Loucy (cell line): ENCODE results near the gene ALG14.
A peak's percentile ranks its signal among the peaks of the same experiment; 100 is the strongest.

Source experiments
- H2AFZ ChIP-seq: fragments of 200-600 bp; sonication (generic); 2 replicates; pipeline ENCODE4 v1.6.0; 2016; ENCODE audit warnings: antibody characterized with exemption, mild to moderate bottlenecking, low read length, moderate library complexity
- H3F3A ChIP-seq: fragments of 200-600 bp; 2 replicates; pipeline ENCODE4 v1.6.0; 2016; ENCODE audit warnings: antibody characterized with exemption, low read depth, mild to moderate bottlenecking
- H3K27me3 ChIP-seq: fragments of 200-600 bp; sonication (generic); 2 replicates; pipeline ENCODE4 v1.6.1; 2014; ENCODE audit warnings: low read length, mild to moderate bottlenecking; ENCODE audit not compliant: insufficient read depth, poor library complexity, severe bottlenecking
- H3K36me3 ChIP-seq: fragments of 200-600 bp; sonication (generic); 2 replicates; pipeline ENCODE4 v1.6.1; 2016; ENCODE audit warnings: low read length; ENCODE audit not compliant: insufficient read depth
- H3K4me1 ChIP-seq: fragments of 200-600 bp; sonication (generic); 2 replicates; pipeline ENCODE4 v1.5.1; 2014; ENCODE audit warnings: low read length, mild to moderate bottlenecking; ENCODE audit not compliant: insufficient read depth, poor library complexity, severe bottlenecking
- H3K4me2 ChIP-seq: fragments of 200-600 bp; sonication (generic); 2 replicates; pipeline ENCODE4 v1.6.0; 2014; ENCODE audit warnings: antibody characterized with exemption, low read length, low read depth, mild to moderate bottlenecking; ENCODE audit not compliant: poor library complexity, severe bottlenecking
- H3K4me3 ChIP-seq: fragments of 200-600 bp; sonication (generic); 2 replicates; pipeline ENCODE4 v1.5.1; 2014; ENCODE audit warnings: low read length, mild to moderate bottlenecking, mixed read lengths; ENCODE audit not compliant: poor library complexity, severe bottlenecking
- H3K79me2 ChIP-seq: fragments of 200-600 bp; sonication (generic); 2 replicates; pipeline ENCODE4 v1.6.1; 2014; ENCODE audit warnings: low read length; ENCODE audit not compliant: insufficient read depth
- H3K9ac ChIP-seq: fragments of 200-600 bp; sonication (generic); 2 replicates; pipeline ENCODE4 v1.6.0; 2014; ENCODE audit warnings: mild to moderate bottlenecking, low read depth, low read length, moderate library complexity; ENCODE audit not compliant: poor library complexity, severe bottlenecking
- H3K9me2 ChIP-seq: fragments of 200-600 bp; sonication (generic); replicated peaks from 2 replicates; pipeline ENCODE4 v1.6.1; 2016; ENCODE audit warnings: low read depth, low read length, mixed read lengths
- H3K9me3 ChIP-seq: fragments of 200-600 bp; sonication (generic); 2 replicates; pipeline ENCODE4 v1.6.1; 2014; ENCODE audit warnings: mild to moderate bottlenecking, antibody characterized with exemption, low read length, low read depth; ENCODE audit not compliant: insufficient read depth
- H4K20me1 ChIP-seq: fragments of 200-600 bp; sonication (generic); 2 replicates; pipeline ENCODE4 v1.6.0; 2014; ENCODE audit warnings: antibody characterized with exemption, low read length, mild to moderate bottlenecking; ENCODE audit not compliant: insufficient read depth, poor library complexity, severe bottlenecking
- EZH2phosphoT487 ChIP-seq: fragments of 200-600 bp; IDR thresholded peaks from 2 replicates; pipeline ENCODE4 v1.6.1; 2018; ENCODE audit warnings: antibody characterized with exemption, mild to moderate bottlenecking, moderate library complexity, borderline replicate concordance
- TF ChIP-seq, protein P1 (sequence below): fragments of 200-600 bp; sonication (generic); conservative IDR thresholded peaks from 2 replicates; pipeline ENCODE4 v1.5.1; 2014; ENCODE audit warnings: mild to moderate bottlenecking, antibody characterized with exemption, low read length

Gene ALG14

DNA sequence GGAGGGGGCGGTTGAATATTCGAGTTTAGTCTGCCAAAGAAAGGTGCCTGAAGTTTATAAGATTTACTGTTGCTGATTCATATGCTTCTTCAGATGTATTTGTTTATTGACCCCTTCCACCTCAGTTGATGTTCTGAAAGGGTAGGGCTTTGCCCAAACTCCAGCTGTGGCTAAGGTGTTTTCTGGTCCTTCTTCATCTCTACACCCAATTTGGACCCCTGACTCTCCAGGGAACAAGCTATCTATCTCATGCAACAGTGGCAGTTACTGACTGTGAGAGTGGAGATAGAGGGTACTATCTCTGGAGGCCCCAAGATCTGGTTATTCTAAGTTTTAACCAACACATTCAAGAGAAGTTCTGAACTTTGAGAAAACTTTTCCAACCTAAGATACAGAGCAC lies 12.6 kb upstream of the ALG14 start:
- Histone ChIP-seq H3K36me3 (no peaks in the 10 kb centered on the region), H3K4me1 (no peaks in the 10 kb centered on the region), H3K4me2 (no peak overlapping the region), H2AFZ (no peak overlapping the region), H3F3A (no peaks in the 10 kb centered on the region), H3K9me3 (no peaks in the 10 kb centered on the region), H3K9ac (no peak overlapping the region), H3K79me2 (no peaks in the 10 kb centered on the region), H4K20me1 (no peaks in the 10 kb centered on the region), H3K9me2 (no peaks in the 10 kb centered on the region), H3K4me3 (no peak overlapping the region), H3K27me3 (peaks cover 6% of the 10 kb centered on the region)
- TF ChIP-seq, protein P1, sequence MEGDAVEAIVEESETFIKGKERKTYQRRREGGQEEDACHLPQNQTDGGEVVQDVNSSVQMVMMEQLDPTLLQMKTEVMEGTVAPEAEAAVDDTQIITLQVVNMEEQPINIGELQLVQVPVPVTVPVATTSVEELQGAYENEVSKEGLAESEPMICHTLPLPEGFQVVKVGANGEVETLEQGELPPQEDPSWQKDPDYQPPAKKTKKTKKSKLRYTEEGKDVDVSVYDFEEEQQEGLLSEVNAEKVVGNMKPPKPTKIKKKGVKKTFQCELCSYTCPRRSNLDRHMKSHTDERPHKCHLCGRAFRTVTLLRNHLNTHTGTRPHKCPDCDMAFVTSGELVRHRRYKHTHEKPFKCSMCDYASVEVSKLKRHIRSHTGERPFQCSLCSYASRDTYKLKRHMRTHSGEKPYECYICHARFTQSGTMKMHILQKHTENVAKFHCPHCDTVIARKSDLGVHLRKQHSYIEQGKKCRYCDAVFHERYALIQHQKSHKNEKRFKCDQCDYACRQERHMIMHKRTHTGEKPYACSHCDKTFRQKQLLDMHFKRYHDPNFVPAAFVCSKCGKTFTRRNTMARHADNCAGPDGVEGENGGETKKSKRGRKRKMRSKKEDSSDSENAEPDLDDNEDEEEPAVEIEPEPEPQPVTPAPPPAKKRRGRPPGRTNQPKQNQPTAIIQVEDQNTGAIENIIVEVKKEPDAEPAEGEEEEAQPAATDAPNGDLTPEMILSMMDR = no peak
- no peak for TF ChIP-seq EZH2phosphoT487

- Histone ChIP-seq H3K36me3 (no peaks in the 10 kb centered on the region), H3K4me2 (no peak overlapping the region), H4K20me1 (no peaks in the 10 kb centered on the region), H3K4me3 (no peak overlapping the region), H3K27me3 (peaks cover 13% of the 10 kb centered on the region), H3K9me2 (no peaks in the 10 kb centered on the region), H2AFZ (peak overlapping the region; percentile 17; the same call in 1 of the 2 replicates), H3K9me3 (no peaks in the 10 kb centered on the region), H3K4me1 (no peaks in the 10 kb centered on the region), H3F3A (no peaks in the 10 kb centered on the region), H3K79me2 (no peaks in the 10 kb centered on the region), H3K9ac (no peak overlapping the region)
- no peak for TF ChIP-seq EZH2phosphoT487
- TF ChIP-seq, protein P1 = peak; percentile 89
Observed at GRCh38 chr1:95084317-95085176, 11.8 kb upstream of the ALG14 start.

DNA sequence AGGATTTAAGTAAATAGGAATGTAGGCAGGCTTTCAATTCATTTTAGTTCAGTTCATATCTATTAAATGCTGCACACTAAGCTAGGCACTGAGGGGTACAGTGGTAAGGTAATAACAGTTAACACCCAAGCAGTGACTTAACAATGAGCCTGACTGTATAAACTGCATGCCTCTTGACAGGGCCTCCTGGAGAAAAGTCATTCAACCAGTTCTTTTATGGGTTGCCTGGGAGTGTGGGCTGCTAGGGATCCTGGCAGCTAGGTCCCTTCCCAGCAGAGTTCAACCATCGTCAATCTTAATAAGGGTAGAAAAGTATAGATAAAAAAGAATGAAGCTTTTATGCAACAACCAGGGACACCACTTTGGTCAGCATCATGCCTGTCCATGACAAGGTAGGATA lies 8.1 kb upstream of the ALG14 start:
- no peak overlapping the region for H3K9ac ChIP-seq
- no peaks in the 10 kb centered on the region for H4K20me1 ChIP-seq
- H3K4me2 ChIP-seq = no peak overlapping the region
- H3K36me3 ChIP-seq = no peaks in the 10 kb centered on the region
- peaks cover 21% of the 10 kb centered on the region for H3K27me3 ChIP-seq
- H3K79me2 ChIP-seq = no peaks in the 10 kb centered on the region
- H3K9me3 ChIP-seq = no peaks in the 10 kb centered on the region
- no peak overlapping the region for H3K4me3 ChIP-seq
- TF ChIP-seq EZH2phosphoT487 = no peak
- TF ChIP-seq, protein P1 = no peak
- H3F3A ChIP-seq = no peaks in the 10 kb centered on the region
- H2AFZ ChIP-seq = no peak overlapping the region
- no peaks in the 10 kb centered on the region for H3K4me1 ChIP-seq
- no peaks in the 10 kb centered on the region for H3K9me2 ChIP-seq
